ENCODE data around the gene KRTAP3-3. TPM values are rescaled to one million over a fixed set of nuclear protein-coding genes. Genes with fewer than 3 reads are reported as not detected.

KRTAP3-3 gene
- total RNA-seq = not detected in 2 replicates

GRCh38 chr17:40993839-40994238, at the start of gene KRTAP3-3:
Gene KRTAP3-3, minus strand, starts transcription at chr17:40994164. Its CDS starts 67 bp downstream, at chr17:40994097.

GRCh38 chr17:41040783-41041571, 47.0 kb upstream of the KRTAP3-3 start, which contains the start of gene KRTAP1-1:
Gene KRTAP1-1, minus strand, starts transcription at chr17:41041450. Its CDS starts 53 bp downstream, at chr17:41041397.

GRCh38 chr17:41034346-41034935, 40.5 kb upstream of the KRTAP3-3 start, which contains the start of gene KRTAP1-3:
Gene KRTAP1-3, minus strand, starts transcription at chr17:41034874. Its CDS starts 53 bp downstream, at chr17:41034821.

GRCh38 chr17:41029633-41030245, 35.8 kb upstream of the KRTAP3-3 start, which contains the start of gene KRTAP1-4:
Gene KRTAP1-4, minus strand, starts transcription at chr17:41030195. Its CDS starts 117 bp downstream, at chr17:41030078.

GRCh38 chr17:41026715-41027471, 32.9 kb upstream of the KRTAP3-3 start, which contains the start of gene KRTAP1-5:
Gene KRTAP1-5, minus strand, starts transcription at chr17:41027208. Its CDS starts 53 bp downstream, at chr17:41027155.

GRCh38 chr17:41008811-41009210, 14.8 kb upstream of the KRTAP3-3 start, which contains the start of gene KRTAP3-1:
Gene KRTAP3-1, minus strand, starts transcription at chr17:41009128. Its CDS starts 54 bp downstream, at chr17:41009074.

GRCh38 chr17:40999563-40999962, 5.6 kb upstream of the KRTAP3-3 start, which contains the start of gene KRTAP3-2:
Gene KRTAP3-2, minus strand, starts transcription at chr17:40999906. Its CDS starts 53 bp downstream, at chr17:40999853.

GRCh38 chr17:40984226-40984625, 9.7 kb downstream of the KRTAP3-3 start, which contains the start of gene KRT40:
Gene KRT40, minus strand, starts transcription at chr17:40984326. Its CDS starts 53 bp downstream, at chr17:40984273.

GRCh38 chr17:40966848-40967247, 27.1 kb downstream of the KRTAP3-3 start, which contains the start of gene KRT39:
Gene KRT39, minus strand, starts transcription at chr17:40966948. Its CDS starts 92 bp downstream, at chr17:40966856.

Small RNAs within 50 kb of the gene (small RNA-seq; reads per million reads assigned to genes)
- not detected for gene KRTAP3-4P (ENCODE audit: low replicate concordance)

Other genes starting within 250 kb of the KRTAP3-3 start
- not detected in 2 replicates for gene KRT25, start 238.8 kb downstream of the KRTAP3-3 start, total RNA-seq
- not detected in 2 replicates for gene KRT26, start 222.0 kb downstream of the KRTAP3-3 start, total RNA-seq
- gene KRT27, start 211.6 kb downstream of the KRTAP3-3 start, total RNA-seq = not detected in 2 replicates
- gene KRT28, start 194.2 kb downstream of the KRTAP3-3 start, total RNA-seq = not detected in 2 replicates
- 3.1 and 3.5 TPM in 2 replicates for gene KRT10, start 171.6 kb downstream of the KRTAP3-3 start, total RNA-seq
- 0.43 TPM in 1 of 2 replicates, not detected in the other for gene KRT12, start 126.9 kb downstream of the KRTAP3-3 start, total RNA-seq
- gene KRT20, start 108.9 kb downstream of the KRTAP3-3 start, total RNA-seq = not detected in 2 replicates
- gene KRT23, start 56.5 kb downstream of the KRTAP3-3 start, total RNA-seq = 0.22 TPM in 1 of 2 replicates, not detected in the other
- gene KRT39, start 27.2 kb downstream of the KRTAP3-3 start, total RNA-seq = 0.43 TPM in 1 of 2 replicates, not detected in the other
- 0.14 TPM in 1 of 2 replicates, not detected in the other for gene KRT40, start 9.8 kb downstream of the KRTAP3-3 start, total RNA-seq
- not detected in 2 replicates for gene KRTAP3-2, start 5.7 kb upstream of the KRTAP3-3 start, total RNA-seq
- not detected in 2 replicates for gene KRTAP3-1, start 15.0 kb upstream of the KRTAP3-3 start, total RNA-seq
- 1.5 and 14.2 TPM in 2 replicates for gene KRTAP1-5, start 33.0 kb upstream of the KRTAP3-3 start, total RNA-seq
- not detected in 2 replicates for gene KRTAP1-4, start 36.0 kb upstream of the KRTAP3-3 start, total RNA-seq
- not detected in 2 replicates for gene KRTAP1-3, start 40.7 kb upstream of the KRTAP3-3 start, total RNA-seq
- not detected in 2 replicates for gene KRTAP1-1, start 47.3 kb upstream of the KRTAP3-3 start, total RNA-seq
- not detected in 2 replicates for gene KRTAP2-1, start 53.2 kb upstream of the KRTAP3-3 start, total RNA-seq
- not detected in 2 replicates for gene KRTAP2-2, start 61.1 kb upstream of the KRTAP3-3 start, total RNA-seq
- gene KRTAP2-3, start 66.0 kb upstream of the KRTAP3-3 start, total RNA-seq = 0.72 TPM in 1 of 2 replicates, not detected in the other
- gene KRTAP2-4, start 71.7 kb upstream of the KRTAP3-3 start, total RNA-seq = not detected in 2 replicates
- not detected in 2 replicates for gene KRTAP4-7, start 90.0 kb upstream of the KRTAP3-3 start, total RNA-seq
- not detected in 2 replicates for gene KRTAP4-8, start 104.0 kb upstream of the KRTAP3-3 start, total RNA-seq
- not detected in 2 replicates for gene KRTAP4-16, start 108.0 kb upstream of the KRTAP3-3 start, total RNA-seq
- not detected in 2 replicates for gene KRTAP4-9, start 111.2 kb upstream of the KRTAP3-3 start, total RNA-seq
- gene KRTAP4-11, start 124.2 kb upstream of the KRTAP3-3 start, total RNA-seq = not detected in 2 replicates
- gene KRTAP4-12, start 130.0 kb upstream of the KRTAP3-3 start, total RNA-seq = not detected in 2 replicates
- gene KRTAP4-6, start 146.4 kb upstream of the KRTAP3-3 start, total RNA-seq = not detected in 2 replicates
- not detected in 2 replicates for gene KRTAP4-5, start 155.7 kb upstream of the KRTAP3-3 start, total RNA-seq
- gene KRTAP4-4, start 166.6 kb upstream of the KRTAP3-3 start, total RNA-seq = not detected in 2 replicates
- gene KRTAP4-3, start 174.1 kb upstream of the KRTAP3-3 start, total RNA-seq = not detected in 2 replicates
- gene KRTAP4-2, start 184.1 kb upstream of the KRTAP3-3 start, total RNA-seq = not detected in 2 replicates
- gene KRTAP4-1, start 190.7 kb upstream of the KRTAP3-3 start, total RNA-seq = not detected in 2 replicates
- not detected in 2 replicates for gene KRTAP9-1, start 195.7 kb upstream of the KRTAP3-3 start, total RNA-seq
- gene KRTAP9-2, start 232.5 kb upstream of the KRTAP3-3 start, total RNA-seq = not detected in 2 replicates
- not detected in 2 replicates for gene KRTAP9-3, start 238.3 kb upstream of the KRTAP3-3 start, total RNA-seq
- not detected in 2 replicates for gene KRTAP9-8, start 243.8 kb upstream of the KRTAP3-3 start, total RNA-seq

Measured in placental pericyte (primary cell).